ENCODE measurements around the gene DCST2.

DCST2 gene

GRCh38 chr1:155015527-155016230, 17.9 kb downstream of the DCST2 start:
- no peaks in the 10 kb centered on the region for H3K9me3 ChIP-seq (ENCODE audit: insufficient read depth, low read length)
- no peak overlapping the region for H3K4me3 ChIP-seq (ENCODE audit: insufficient read depth, low read length, poor library complexity, severe bottlenecking)
- H3K9ac ChIP-seq (ENCODE audit: low read length) = no peak overlapping the region
- no peaks in the 10 kb centered on the region for H3K27me3 ChIP-seq (ENCODE audit: low read length)
- peaks cover 6% of the 10 kb centered on the region; the same call in 1 of the 2 replicates for H3F3A ChIP-seq (ENCODE audit: insufficient read depth)
- no peak overlapping the region for H2AFZ ChIP-seq (ENCODE audit: low read depth, low read length, severe bottlenecking)
- no peaks in the 10 kb centered on the region for H4K20me1 ChIP-seq (ENCODE audit: low read depth, low read length)
- H3K36me3 ChIP-seq (ENCODE audit: low read length) = no peaks in the 10 kb centered on the region
- H3K79me2 ChIP-seq (ENCODE audit: insufficient read depth, low read length) = no peaks in the 10 kb centered on the region
- H3K9me2 ChIP-seq (replicated peaks; ENCODE audit: insufficient read depth, low read length) = no peaks in the 10 kb centered on the region
- H3K4me2 ChIP-seq (ENCODE audit: low read depth, low read length, poor library complexity, severe bottlenecking) = no peak overlapping the region
- TF ChIP-seq EZH2phosphoT487 (conservative IDR thresholded peaks at IDR 0.05; ENCODE audit: low read length) (no peak), CTCF (IDR thresholded peaks at IDR 0.05; ENCODE audit: insufficient read depth, low read length, poor library complexity, severe bottlenecking) (no peak)
- no peak overlapping the region for H3K27ac ChIP-seq (ENCODE audit: low read depth, low read length)

DNA sequence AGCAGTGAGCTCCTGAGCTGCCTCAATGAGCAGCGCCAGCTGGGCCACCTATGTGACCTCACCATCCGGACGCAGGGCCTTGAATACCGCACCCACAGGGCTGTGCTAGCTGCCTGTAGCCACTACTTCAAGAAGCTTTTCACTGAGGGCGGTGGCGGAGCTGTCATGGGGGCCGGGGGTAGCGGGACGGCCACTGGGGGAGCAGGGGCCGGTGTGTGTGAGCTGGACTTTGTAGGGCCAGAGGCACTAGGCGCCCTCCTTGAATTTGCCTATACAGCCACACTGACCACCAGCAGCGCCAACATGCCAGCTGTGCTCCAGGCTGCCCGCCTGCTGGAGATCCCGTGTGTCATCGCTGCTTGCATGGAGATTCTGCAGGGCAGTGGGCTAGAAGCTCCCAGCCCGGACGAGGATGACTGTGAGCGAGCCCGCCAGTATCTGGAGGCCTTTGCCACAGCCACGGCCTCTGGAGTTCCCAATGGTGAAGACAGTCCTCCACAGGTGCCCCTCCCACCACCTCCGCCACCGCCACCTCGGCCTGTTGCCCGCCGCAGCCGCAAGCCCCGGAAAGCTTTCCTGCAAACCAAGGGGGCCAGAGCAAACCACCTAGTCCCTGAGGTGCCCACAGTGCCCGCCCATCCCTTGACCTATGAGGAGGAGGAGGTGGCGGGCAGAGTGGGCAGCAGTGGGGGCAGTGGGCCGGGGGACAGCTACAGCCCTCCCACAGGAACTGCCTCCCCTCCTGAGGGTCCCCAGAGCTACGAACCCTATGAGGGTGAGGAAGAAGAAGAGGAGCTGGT, 18.7 kb downstream of the DCST2 start:
- Histone ChIP-seq H3K9me2 (replicated peaks; ENCODE audit: insufficient read depth, low read length) (no peaks in the 10 kb centered on the region), H3K4me3 (ENCODE audit: insufficient read depth, low read length, poor library complexity, severe bottlenecking) (no peak overlapping the region), H2AFZ (ENCODE audit: low read depth, low read length, severe bottlenecking) (no peak overlapping the region), H3K36me3 (ENCODE audit: low read length) (no peaks in the 10 kb centered on the region), H3K79me2 (ENCODE audit: insufficient read depth, low read length) (no peaks in the 10 kb centered on the region), H3K27ac (ENCODE audit: low read depth, low read length) (no peak overlapping the region), H3K9me3 (ENCODE audit: insufficient read depth, low read length) (no peaks in the 10 kb centered on the region), H3F3A (ENCODE audit: insufficient read depth) (peaks cover 6% of the 10 kb centered on the region; the same call in 1 of the 2 replicates), H3K27me3 (ENCODE audit: low read length) (no peaks in the 10 kb centered on the region), H4K20me1 (ENCODE audit: low read depth, low read length) (no peaks in the 10 kb centered on the region), H3K9ac (ENCODE audit: low read length) (no peak overlapping the region), H3K4me2 (ENCODE audit: low read depth, low read length, poor library complexity, severe bottlenecking) (no peak overlapping the region)
- TF ChIP-seq CTCF (IDR thresholded peaks at IDR 0.05; ENCODE audit: insufficient read depth, low read length, poor library complexity, severe bottlenecking) (no peak), EZH2phosphoT487 (conservative IDR thresholded peaks at IDR 0.05; ENCODE audit: low read length) (no peak)

- Histone ChIP-seq H4K20me1 (ENCODE audit: low read depth, low read length) (no peaks in the 10 kb centered on the region), H3K9me3 (ENCODE audit: insufficient read depth, low read length) (no peaks in the 10 kb centered on the region), H3K36me3 (ENCODE audit: low read length) (no peaks in the 10 kb centered on the region), H3K27ac (ENCODE audit: low read depth, low read length) (no peak overlapping the region), H2AFZ (ENCODE audit: low read depth, low read length, severe bottlenecking) (no peak overlapping the region), H3K79me2 (ENCODE audit: insufficient read depth, low read length) (no peaks in the 10 kb centered on the region), H3K4me2 (ENCODE audit: low read depth, low read length, poor library complexity, severe bottlenecking) (no peak overlapping the region), H3K27me3 (ENCODE audit: low read length) (no peaks in the 10 kb centered on the region), H3F3A (ENCODE audit: insufficient read depth) (peaks cover 6% of the 10 kb centered on the region; the same call in 1 of the 2 replicates), H3K4me3 (ENCODE audit: insufficient read depth, low read length, poor library complexity, severe bottlenecking) (no peak overlapping the region), H3K9ac (ENCODE audit: low read length) (no peak overlapping the region), H3K9me2 (replicated peaks; ENCODE audit: insufficient read depth, low read length) (no peaks in the 10 kb centered on the region)
- TF ChIP-seq EZH2phosphoT487 (conservative IDR thresholded peaks at IDR 0.05; ENCODE audit: low read length) (no peak), CTCF (IDR thresholded peaks at IDR 0.05; ENCODE audit: insufficient read depth, low read length, poor library complexity, severe bottlenecking) (no peak)
Observed at GRCh38 chr1:155013632-155014031, 19.9 kb downstream of the DCST2 start.

Data from SU-DHL-6 (cell line).